Measurements from ENCODE around the gene STAT6.
A peak's percentile ranks its signal among the peaks of the same experiment; 100 is the strongest.

The STAT6 gene

GRCh38 chr12:57156701-57157403 lies 45.7 kb upstream of the STAT6 start:
- TF ChIP-seq, protein P1, sequence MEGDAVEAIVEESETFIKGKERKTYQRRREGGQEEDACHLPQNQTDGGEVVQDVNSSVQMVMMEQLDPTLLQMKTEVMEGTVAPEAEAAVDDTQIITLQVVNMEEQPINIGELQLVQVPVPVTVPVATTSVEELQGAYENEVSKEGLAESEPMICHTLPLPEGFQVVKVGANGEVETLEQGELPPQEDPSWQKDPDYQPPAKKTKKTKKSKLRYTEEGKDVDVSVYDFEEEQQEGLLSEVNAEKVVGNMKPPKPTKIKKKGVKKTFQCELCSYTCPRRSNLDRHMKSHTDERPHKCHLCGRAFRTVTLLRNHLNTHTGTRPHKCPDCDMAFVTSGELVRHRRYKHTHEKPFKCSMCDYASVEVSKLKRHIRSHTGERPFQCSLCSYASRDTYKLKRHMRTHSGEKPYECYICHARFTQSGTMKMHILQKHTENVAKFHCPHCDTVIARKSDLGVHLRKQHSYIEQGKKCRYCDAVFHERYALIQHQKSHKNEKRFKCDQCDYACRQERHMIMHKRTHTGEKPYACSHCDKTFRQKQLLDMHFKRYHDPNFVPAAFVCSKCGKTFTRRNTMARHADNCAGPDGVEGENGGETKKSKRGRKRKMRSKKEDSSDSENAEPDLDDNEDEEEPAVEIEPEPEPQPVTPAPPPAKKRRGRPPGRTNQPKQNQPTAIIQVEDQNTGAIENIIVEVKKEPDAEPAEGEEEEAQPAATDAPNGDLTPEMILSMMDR (IDR thresholded peaks at IDR 0.05; ENCODE audit: low read depth, low read length, missing control alignments) = no peak
- DNase-seq (ENCODE audit: low read depth) = no peak
- no peak overlapping the region for H3K4me3 ChIP-seq (ENCODE audit: low read depth, low read length)

GRCh38 chr12:57154804-57155434 lies 43.8 kb upstream of the STAT6 start:
- H3K4me3 ChIP-seq (ENCODE audit: low read depth, low read length) = no peak overlapping the region
- DNase-seq (ENCODE audit: low read depth) = peak; percentile 3
- TF ChIP-seq, protein P1 (IDR thresholded peaks at IDR 0.05; ENCODE audit: low read depth, low read length, missing control alignments) = no peak

GRCh38 chr12:57154076-57154475 lies 42.9 kb upstream of the STAT6 start:
- DNase-seq (ENCODE audit: low read depth) = no peak
- TF ChIP-seq, protein P1 (IDR thresholded peaks at IDR 0.05; ENCODE audit: low read depth, low read length, missing control alignments) = no peak
- no peak overlapping the region for H3K4me3 ChIP-seq (ENCODE audit: low read depth, low read length)

DNA sequence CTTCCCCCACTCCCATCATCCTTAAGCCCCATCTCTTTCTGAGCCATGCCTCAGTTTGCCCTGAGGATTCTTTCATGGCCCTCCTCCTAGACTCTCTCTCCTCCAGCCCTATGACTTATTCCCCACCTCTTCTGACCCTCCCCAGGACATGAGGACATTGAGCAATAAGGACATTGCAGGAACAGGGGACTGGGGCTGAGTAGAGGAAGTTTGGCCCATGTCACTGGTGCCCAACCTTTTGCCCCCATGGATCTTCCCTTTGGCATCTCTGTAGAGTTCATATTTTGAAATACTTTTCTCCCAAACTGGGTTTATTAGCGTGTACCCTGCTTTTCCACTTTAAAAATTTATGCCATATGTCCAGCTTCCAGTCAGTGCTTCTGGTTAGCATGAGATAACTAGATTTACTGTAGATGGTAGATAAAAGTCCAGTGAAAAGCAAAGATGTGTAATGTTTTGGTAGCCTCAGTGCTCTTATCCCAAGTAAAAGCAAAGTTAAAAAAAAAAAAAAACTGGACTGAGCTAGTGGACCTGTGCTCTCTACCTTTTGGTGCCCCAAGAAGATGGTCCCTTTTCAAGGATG lies 42.3 kb upstream of the STAT6 start:
- TF ChIP-seq, protein P1 (IDR thresholded peaks at IDR 0.05; ENCODE audit: low read depth, low read length, missing control alignments) = no peak
- H3K4me3 ChIP-seq (ENCODE audit: low read depth, low read length) = no peak overlapping the region
- no peak for DNase-seq (ENCODE audit: low read depth)

- no peak for DNase-seq (ENCODE audit: low read depth)
- no peak overlapping the region for H3K4me3 ChIP-seq (ENCODE audit: low read depth, low read length)
Observed at GRCh38 chr12:57152639-57153038, 41.5 kb upstream of the STAT6 start.

GRCh38 chr12:57151741-57152630 lies 40.8 kb upstream of the STAT6 start:
- no peak overlapping the region for H3K4me3 ChIP-seq (ENCODE audit: low read depth, low read length)
- no peak for DNase-seq (ENCODE audit: low read depth)

More at GRCh38 chr12:57152639-57153038, 41.5 kb upstream of the STAT6 start:
- TF ChIP-seq, protein P1 (IDR thresholded peaks at IDR 0.05; ENCODE audit: low read depth, low read length, missing control alignments) = no peak

More at GRCh38 chr12:57151741-57152630, 40.8 kb upstream of the STAT6 start:
- TF ChIP-seq, protein P1 (IDR thresholded peaks at IDR 0.05; ENCODE audit: low read depth, low read length, missing control alignments) = no peak
